Stomach (tissue), 4 donors: ENCODE results near the gene PSAP.

Experiments
- CTCF ChIP-seq, 7 experiments: fragments of 450-650 bp in 4 of 7; fragments of 200-600 bp in 3 of 7; sonication (generic) in 3 of 7; IDR thresholded peaks; one replicate each; pipeline ENCODE4 v1.5.1; 2016 to 2019; ENCODE audit warnings: antibody characterized with exemption in 7 of 7, control low read depth in 2 of 7, mild to moderate bottlenecking in 1 of 7
- POLR2A ChIP-seq, 4 donors: fragments of 450-650 bp; IDR thresholded peaks; one replicate each; pipeline ENCODE4 v1.6.1; 2016; ENCODE audit warnings: antibody characterized with exemption in 4 of 4, control low read depth in 2 of 4, mild to moderate bottlenecking in 1 of 4, moderate library complexity in 1 of 4
- POLR2AphosphoS5 ChIP-seq, 3 donors: sonication (generic); formaldehyde crosslinking; IDR thresholded peaks; one replicate each; pipeline ENCODE4 v1.6.1; 2016; ENCODE audit warnings: antibody characterized with exemption in 3 of 3

DNA sequence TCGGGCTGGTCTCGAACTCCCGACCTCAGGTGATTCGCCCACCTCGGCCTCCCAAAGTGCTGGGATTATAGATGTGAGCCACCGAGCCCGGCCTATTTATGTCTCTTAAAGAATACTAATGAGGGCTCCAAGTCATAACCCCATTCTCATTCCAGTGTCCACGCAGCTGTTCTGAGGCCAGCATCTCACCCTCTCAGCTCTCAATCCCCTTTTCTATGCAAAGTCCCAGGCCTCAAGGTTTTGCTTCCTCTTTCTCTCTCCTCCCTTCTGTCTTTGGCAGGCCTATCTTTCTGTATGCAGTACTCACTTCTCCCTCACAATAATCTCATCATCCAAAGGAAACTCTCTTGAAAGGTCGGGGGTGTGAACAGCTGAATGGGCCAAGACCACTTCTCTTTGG, 49.7 kb downstream of the PSAP start:
- no peak for TF ChIP-seq CTCF (IDR thresholded peaks at IDR 0.05)
- no peak for TF ChIP-seq POLR2AphosphoS5 (IDR thresholded peaks at IDR 0.05)
- no peak for TF ChIP-seq POLR2A (IDR thresholded peaks at IDR 0.05)
